HG02759 (cell line): Measurements from ENCODE around the gene CPB2.

Experiments used
- ATAC-seq: cut with Tn5 transposase; IDR thresholded peaks from one replicate; pipeline ENCODE4 v1.9.1; 2021; ENCODE audit warnings: mild to moderate bottlenecking, moderate library complexity; ENCODE audit not compliant: unreplicated experiment

CPB2 gene

GRCh38 chr13:46053162-46054012, 51.4 kb downstream of the CPB2 start:
- ATAC-seq, result no peak

- ATAC-seq, result peak; percentile 100
Measured at GRCh38 chr13:46052319-46053161, 52.3 kb downstream of the CPB2 start, which contains the start of gene ZC3H13. Gene ZC3H13 (minus strand): TSS chr13:46052746. CDS start chr13:46045507, 7,239 bp downstream.

- peak; percentile 3 for ATAC-seq
Measured at GRCh38 chr13:46051968-46052318, 52.9 kb downstream of the CPB2 start.

GRCh38 chr13:46050771-46051170, 54.1 kb downstream of the CPB2 start:
- ATAC-seq, result no peak

GRCh38 chr13:46045424-46045823, 59.4 kb downstream of the CPB2 start:
- ATAC-seq, result no peak

GRCh38 chr13:46043647-46044046, 61.2 kb downstream of the CPB2 start:
- ATAC-seq, result no peak

GRCh38 chr13:46041419-46041839, 63.4 kb downstream of the CPB2 start:
- no peak for ATAC-seq

GRCh38 chr13:46040763-46041162, 64.1 kb downstream of the CPB2 start:
- no peak for ATAC-seq

GRCh38 chr13:46039411-46040182, 65.2 kb downstream of the CPB2 start:
- ATAC-seq, result no peak

- ATAC-seq, result no peak
Measured at GRCh38 chr13:46038296-46038695, 66.5 kb downstream of the CPB2 start.

- no peak for ATAC-seq
Measured at GRCh38 chr13:46035066-46035465, 69.8 kb downstream of the CPB2 start.

GRCh38 chr13:46032341-46032740, 72.5 kb downstream of the CPB2 start:
- ATAC-seq, result no peak

GRCh38 chr13:46031581-46032263, 73.1 kb downstream of the CPB2 start:
- no peak for ATAC-seq

- no peak for ATAC-seq
Measured at GRCh38 chr13:46025157-46025556, 79.7 kb downstream of the CPB2 start.

GRCh38 chr13:46022481-46022880, 82.4 kb downstream of the CPB2 start:
- no peak for ATAC-seq

- no peak for ATAC-seq
Measured at GRCh38 chr13:46016216-46016615, 88.6 kb downstream of the CPB2 start.

GRCh38 chr13:46015366-46015765, 89.5 kb downstream of the CPB2 start:
- no peak for ATAC-seq

- no peak for ATAC-seq
Measured at GRCh38 chr13:46012404-46012803, 92.4 kb downstream of the CPB2 start.

GRCh38 chr13:46010148-46010547, 94.7 kb downstream of the CPB2 start:
- no peak for ATAC-seq

- no peak for ATAC-seq
Measured at GRCh38 chr13:46008631-46009030, 96.2 kb downstream of the CPB2 start.
